HTR-8/SVneo (cell line): ENCODE data around the gene LRRC1.
"Not testable (repeated sequence)": the region's sequence is repeated elsewhere in the genome, so short reads cannot be mapped to it uniquely, and the experiment has no call there.

Experiments
- DNase-seq: peaks from one replicate; pipeline ENCODE4 v3.0.0; 2011; ENCODE audit warnings: low spot score, mixed read lengths; ENCODE audit not compliant: insufficient read length
- FAIRE-seq: peaks from 2 replicates; lab custom pipeline; 2011; peaks lifted over from hg19 to GRCh38; lab: Jason Lieb, UNC

Gene LRRC1

GRCh38 chr6:53790886-53791285 lies 3.9 kb upstream of the LRRC1 start:
- FAIRE-seq (peak; percentile 86), DNase-seq (no peak)

DNA sequence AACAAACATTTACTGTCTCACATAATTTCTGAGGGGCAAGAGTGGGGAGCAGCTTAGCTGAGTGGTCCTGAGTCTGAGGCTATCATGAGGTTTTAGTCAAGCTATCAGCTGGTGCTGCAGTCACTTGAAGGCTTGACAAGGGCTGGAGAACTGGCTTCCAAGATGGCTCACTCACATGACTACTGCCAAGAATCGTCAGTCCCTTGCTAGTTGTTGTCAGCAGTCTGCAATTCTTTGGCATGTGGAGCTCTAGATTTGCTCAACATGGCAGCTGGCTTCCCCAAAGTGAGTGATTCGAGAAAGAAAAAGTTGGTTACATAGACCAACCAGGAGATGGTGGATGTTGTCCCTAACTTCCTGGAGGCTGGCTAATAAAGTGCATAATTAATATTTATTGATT lies 2.8 kb upstream of the LRRC1 start:
- DNase-seq, result no peak
- FAIRE-seq, result no peak

DNA sequence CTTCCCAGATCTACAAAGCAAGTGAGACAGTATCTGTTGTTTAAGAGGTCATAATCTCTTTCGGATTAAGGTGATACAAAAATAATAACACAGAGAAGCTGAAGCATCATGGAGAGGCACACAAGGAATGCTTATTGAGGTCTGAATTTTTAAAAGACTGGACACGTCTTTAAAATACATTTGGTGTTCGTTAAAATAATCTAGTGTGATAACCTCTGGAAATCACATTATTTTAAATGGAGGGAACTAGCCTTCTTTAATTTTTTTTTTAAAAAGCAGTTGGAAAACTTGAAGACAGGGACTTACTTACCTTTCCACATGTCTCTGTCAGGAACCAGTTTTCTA lies 1.9 kb upstream of the LRRC1 start:
- FAIRE-seq, result no peak

GRCh38 chr6:53793318-53794136 lies 1.3 kb upstream of the LRRC1 start:
- DNase-seq, result peak; percentile 69
- FAIRE-seq, result peak; percentile 31

More for the DNA sequence above, 1.9 kb upstream of the LRRC1 start:
- no peak for DNase-seq

DNA sequence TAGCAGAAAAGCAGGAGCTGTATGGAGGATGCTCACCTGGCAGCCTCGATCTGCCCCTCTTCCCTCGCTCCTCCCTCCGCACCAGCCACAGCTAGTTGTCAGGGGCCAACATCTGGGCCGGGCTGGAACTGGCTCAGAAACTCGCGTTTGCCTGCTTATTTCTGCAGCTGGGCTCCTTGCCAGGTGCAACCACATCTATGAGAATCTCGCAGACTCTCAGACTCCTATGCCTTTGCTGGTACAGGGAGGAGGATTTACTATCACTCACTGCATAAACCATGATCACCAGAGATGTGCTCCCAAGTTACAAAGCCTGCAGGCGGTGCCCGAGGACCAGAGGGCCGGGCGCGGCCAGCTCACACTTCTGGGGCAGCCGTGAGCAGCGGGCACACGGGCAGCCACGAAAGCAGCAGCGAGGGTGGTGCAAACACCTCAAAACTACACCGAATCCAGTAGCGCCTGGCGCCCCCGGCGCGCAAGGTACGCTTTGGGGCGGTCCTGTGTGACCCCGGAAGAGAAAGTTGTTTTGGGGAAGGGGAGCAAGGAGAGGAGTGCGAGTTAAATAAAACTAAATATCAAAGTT lies 577 bp upstream of the LRRC1 start:
- FAIRE-seq (peak; percentile 85), DNase-seq (peak; percentile 75)

GRCh38 chr6:53795340-53795701 lies 516 bp downstream of the LRRC1 start:
- FAIRE-seq (no peak), DNase-seq (no peak)

DNA sequence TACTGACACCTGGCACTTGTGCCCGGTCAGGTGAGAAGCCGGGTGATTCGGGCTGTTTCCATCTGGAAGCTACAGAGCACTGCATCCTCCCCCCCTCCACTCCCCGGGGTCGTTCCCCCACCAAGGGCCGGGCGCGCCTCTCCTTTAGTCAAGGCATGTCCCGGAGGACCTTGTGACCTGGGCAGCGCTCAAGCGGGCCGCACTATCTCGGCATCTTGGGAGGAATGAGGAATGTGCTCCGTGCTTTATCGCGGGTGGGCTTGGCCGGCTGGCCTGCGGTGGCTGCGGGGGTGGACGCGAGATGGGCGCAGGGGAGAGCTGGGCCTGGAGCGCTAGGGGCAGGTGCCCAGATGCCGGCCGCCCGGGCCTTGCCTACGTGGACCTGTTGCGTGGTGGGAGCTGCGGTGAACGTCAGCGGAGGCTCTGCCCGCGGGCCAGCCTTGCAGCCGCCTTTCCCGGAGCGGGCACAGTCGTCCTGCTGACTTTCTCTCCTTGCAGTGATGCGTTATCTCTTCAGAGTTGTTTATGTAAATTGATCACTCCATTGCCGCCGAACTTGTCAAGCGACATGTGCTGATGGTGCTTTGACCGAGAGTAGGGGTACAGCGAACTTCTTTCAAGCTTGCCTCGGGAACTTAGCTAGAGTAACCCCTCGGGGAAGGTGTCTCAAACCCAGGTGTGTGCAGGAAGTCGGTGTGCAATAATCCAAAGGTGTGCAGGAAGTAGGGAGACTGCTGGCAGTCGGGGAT lies 1.1 kb downstream of the LRRC1 start:
- FAIRE-seq (peak; percentile 31), DNase-seq (no peak)

- DNase-seq (no peak), FAIRE-seq (no peak)
Measured at GRCh38 chr6:53796451-53796780, 1.6 kb downstream of the LRRC1 start.

GRCh38 chr6:53796791-53797190 lies 2.0 kb downstream of the LRRC1 start:
- no peak for DNase-seq
- no peak for FAIRE-seq

- DNase-seq (no peak), FAIRE-seq (no peak)
Measured at GRCh38 chr6:53797304-53797703, 2.5 kb downstream of the LRRC1 start.

DNA sequence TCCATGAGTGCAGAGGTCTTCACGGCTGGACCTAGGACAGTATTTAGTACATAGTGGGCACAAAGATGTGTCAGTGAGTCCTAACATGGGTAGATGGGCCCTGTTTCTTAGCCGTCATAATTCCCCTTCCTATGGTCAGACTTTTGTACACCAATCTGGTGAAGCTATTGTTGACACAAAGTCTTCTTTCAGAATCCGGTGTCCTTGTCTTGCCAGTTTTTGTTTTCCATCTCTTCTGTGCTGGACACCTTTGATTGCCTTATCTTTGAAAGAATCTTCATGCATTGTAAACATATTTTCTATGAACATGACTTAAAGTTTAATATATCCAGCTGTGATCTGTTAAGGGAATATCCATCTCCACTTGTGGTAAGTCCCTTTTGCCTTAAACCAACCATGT lies 4.5 kb downstream of the LRRC1 start:
- no peak for FAIRE-seq
- DNase-seq, result no peak

GRCh38 chr6:53801022-53801421 lies 6.2 kb downstream of the LRRC1 start:
- no peak for DNase-seq
- FAIRE-seq, result no peak

DNA sequence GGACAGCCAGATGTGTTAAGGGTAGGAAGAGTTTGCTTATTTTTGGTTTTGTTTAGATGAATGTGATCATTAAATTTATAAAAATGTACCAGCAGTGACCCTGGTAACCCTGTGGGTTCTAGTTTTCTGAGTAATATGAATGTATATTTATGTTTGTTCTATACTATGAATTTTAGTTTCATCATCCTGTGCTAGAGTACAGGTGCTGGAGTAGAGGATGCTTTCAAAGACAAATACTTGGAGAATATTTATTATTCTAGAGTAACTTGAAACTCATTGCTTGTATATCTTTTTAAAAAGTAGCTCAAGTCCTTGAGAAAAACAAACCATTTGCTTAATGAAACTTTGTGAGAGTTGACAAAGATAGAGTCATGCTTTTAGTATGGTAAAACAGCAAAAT lies 7.8 kb downstream of the LRRC1 start:
- no peak for DNase-seq
- FAIRE-seq, result no peak

GRCh38 chr6:53803081-53803860 lies 8.5 kb downstream of the LRRC1 start:
- FAIRE-seq (peak; percentile 16), DNase-seq (no peak)

DNA sequence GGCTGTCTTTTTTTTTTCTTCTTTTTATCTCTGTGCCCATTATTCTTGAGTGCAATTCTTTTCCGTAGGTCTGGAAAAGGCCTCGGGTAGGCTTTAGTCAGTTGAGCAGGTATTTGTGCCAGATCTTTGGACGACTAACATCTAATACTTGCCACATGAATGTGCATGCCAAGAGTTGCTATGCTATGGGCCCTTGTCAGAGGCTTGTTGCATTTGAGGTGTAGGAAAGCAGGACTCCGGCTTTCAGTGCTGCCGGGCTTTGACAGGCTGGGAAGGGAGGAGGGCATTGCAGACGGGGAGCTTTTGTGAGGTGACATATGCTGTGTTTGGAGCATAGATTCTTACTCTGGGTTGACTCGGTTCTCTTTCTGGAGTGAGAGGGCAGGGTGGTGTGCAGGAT lies 10.2 kb downstream of the LRRC1 start:
- no peak for DNase-seq
- no peak for FAIRE-seq

DNA sequence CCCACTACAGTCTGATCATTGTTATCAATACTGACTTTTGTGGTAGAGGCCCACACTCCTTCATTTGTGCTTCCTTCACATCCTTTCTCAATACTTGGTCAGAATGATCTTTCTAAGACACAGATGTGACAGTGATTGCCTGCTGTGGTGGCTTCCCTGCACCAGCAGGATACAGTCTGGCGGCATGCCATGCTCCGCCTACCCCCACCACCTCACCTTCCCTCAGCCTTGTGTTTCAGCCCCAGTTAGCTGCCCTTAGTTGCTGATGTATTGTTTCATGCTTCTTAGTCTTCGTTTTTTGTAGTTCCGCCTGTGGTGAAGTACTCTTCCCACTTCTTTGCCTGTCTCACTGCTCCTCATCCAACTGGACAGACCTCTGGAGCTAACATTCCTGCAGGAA lies 10.9 kb downstream of the LRRC1 start:
- DNase-seq, result no peak
- peak; percentile 40 for FAIRE-seq

GRCh38 chr6:53807606-53808005 lies 12.8 kb downstream of the LRRC1 start:
- FAIRE-seq, DNase-seq: not testable (repeated sequence)

DNA sequence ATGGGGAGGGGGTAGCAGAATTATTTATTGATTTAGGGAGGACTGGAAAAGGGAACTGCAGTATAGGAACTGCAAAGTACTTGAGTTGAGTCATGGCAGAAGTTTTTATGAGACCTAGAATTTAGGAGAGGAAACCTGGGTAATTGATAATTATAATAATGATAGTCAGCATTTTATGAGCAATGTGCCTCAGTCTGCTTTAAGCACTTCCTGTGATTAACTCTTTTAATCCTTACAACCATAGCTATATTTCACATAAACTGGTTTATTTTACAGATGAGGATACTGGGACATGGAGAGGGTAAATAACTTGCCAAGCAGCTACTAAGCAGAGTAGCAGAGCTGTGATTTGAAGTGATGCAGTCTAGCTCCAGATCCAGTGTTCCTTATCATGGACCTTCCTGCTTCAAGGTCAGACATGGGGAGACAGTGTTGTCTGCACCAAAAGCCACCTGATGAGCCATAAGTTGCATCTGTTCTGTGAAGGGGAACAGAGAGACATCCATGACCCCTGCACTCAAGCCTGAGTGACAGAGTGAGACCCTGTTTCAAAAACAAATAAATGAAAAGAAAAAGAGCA lies 13.6 kb downstream of the LRRC1 start:
- FAIRE-seq, result no peak
- DNase-seq, result no peak

- no peak for DNase-seq
- FAIRE-seq, result no peak
Measured at GRCh38 chr6:53809691-53810090, 14.9 kb downstream of the LRRC1 start.

- FAIRE-seq (no peak), DNase-seq (no peak)
Measured at GRCh38 chr6:53811082-53811481, 16.3 kb downstream of the LRRC1 start.
